ENCODE measurements around the gene ITPR2. TPM values are rescaled to one million over a fixed set of nuclear protein-coding genes. Genes with fewer than 3 reads are reported as not detected.
"Not testable (repeated sequence)": the region's sequence is repeated elsewhere in the genome, so short reads cannot be mapped to it uniquely, and the experiment has no call there.

ITPR2 gene
- total RNA-seq, 2 experiments from 2014 or later, result 28.8 to 29.9 TPM

- Histone ChIP-seq H3K27me3 (ENCODE audit: control insufficient read depth in 1 of 2, insufficient read depth in 2 of 2, low read length in 2 of 2) (no peaks in the 10 kb centered on the region), H3K27ac (ENCODE audit: low read depth in 1 of 2, low read length in 2 of 2) (no peak overlapping the region), H3K36me3 (ENCODE audit: insufficient read depth, low read length) (peaks cover 33% of the 10 kb centered on the region), H3K4me1 (ENCODE audit: insufficient read depth, low read length) (no peaks in the 10 kb centered on the region), H3K9me3 (ENCODE audit: control insufficient read depth in 1 of 2, insufficient read depth in 1 of 2, low read length in 2 of 2) (peaks cover 0 to 4% of the 10 kb centered on the region in 2 experiments), H3K4me3 (ENCODE audit: low read length) (no peak overlapping the region)
- POLR2A ChIA-PET, result no interaction called here
- Mint-ChIP-seq H3K9me3 (peaks cover 2% of the 10 kb centered on the region), H3K27ac (no peak overlapping the region), H3K4me1 (ENCODE audit: low read depth) (no peaks in the 10 kb centered on the region), H3K4me3 (no peak overlapping the region), H3K36me3 (ENCODE audit: low read depth) (peaks cover 82% of the 10 kb centered on the region), H3K27me3 (no peaks in the 10 kb centered on the region)
- intact Hi-C loops (cut with DNase I, micrococcal nuclease), result no loop called here
- TF ChIP-seq, protein P1, sequence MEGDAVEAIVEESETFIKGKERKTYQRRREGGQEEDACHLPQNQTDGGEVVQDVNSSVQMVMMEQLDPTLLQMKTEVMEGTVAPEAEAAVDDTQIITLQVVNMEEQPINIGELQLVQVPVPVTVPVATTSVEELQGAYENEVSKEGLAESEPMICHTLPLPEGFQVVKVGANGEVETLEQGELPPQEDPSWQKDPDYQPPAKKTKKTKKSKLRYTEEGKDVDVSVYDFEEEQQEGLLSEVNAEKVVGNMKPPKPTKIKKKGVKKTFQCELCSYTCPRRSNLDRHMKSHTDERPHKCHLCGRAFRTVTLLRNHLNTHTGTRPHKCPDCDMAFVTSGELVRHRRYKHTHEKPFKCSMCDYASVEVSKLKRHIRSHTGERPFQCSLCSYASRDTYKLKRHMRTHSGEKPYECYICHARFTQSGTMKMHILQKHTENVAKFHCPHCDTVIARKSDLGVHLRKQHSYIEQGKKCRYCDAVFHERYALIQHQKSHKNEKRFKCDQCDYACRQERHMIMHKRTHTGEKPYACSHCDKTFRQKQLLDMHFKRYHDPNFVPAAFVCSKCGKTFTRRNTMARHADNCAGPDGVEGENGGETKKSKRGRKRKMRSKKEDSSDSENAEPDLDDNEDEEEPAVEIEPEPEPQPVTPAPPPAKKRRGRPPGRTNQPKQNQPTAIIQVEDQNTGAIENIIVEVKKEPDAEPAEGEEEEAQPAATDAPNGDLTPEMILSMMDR (IDR thresholded peaks at IDR 0.05), result no peak
- CTCF ChIA-PET, result interaction anchor here (0.9 to 1.5 kb wide), 2 partner anchors 14 to 17 kb away, joined by 3 read pairs; no protein-coding TSS in a partner anchor
- DNase-seq, result no peak
- no peak for ATAC-seq (ENCODE audit: poor library complexity)
Observed at GRCh38 chr12:26680727-26681455, 152.1 kb downstream of the ITPR2 start.

GRCh38 chr12:26678697-26679660, 154.0 kb downstream of the ITPR2 start:
- CTCF ChIA-PET, result no interaction called here
- POLR2A ChIA-PET, result no interaction called here
- peaks cover 17% of the 10 kb centered on the region for H3K36me3 ChIP-seq (ENCODE audit: insufficient read depth, low read length)

GRCh38 chr12:26671487-26671886, 161.5 kb downstream of the ITPR2 start:
- H3K4me3 ChIP-seq (ENCODE audit: low read length); H3K27ac ChIP-seq (ENCODE audit: low read depth in 1 of 2, low read length in 2 of 2); CTCF ChIA-PET; POLR2A ChIA-PET; H3K9me3 Mint-ChIP-seq; H3K27me3 ChIP-seq (ENCODE audit: control insufficient read depth in 1 of 2, insufficient read depth in 2 of 2, low read length in 2 of 2); H3K36me3 ChIP-seq (ENCODE audit: insufficient read depth, low read length); DNase-seq; H3K9me3 ChIP-seq (ENCODE audit: control insufficient read depth in 1 of 2, insufficient read depth in 1 of 2, low read length in 2 of 2); ATAC-seq (ENCODE audit: poor library complexity); intact Hi-C loops (cut with DNase I, micrococcal nuclease); H3K27me3 Mint-ChIP-seq; H3K27ac Mint-ChIP-seq; H3K4me1 Mint-ChIP-seq (ENCODE audit: low read depth); H3K4me1 ChIP-seq (ENCODE audit: insufficient read depth, low read length); H3K4me3 Mint-ChIP-seq: not testable (repeated sequence)
- H3K36me3 Mint-ChIP-seq (ENCODE audit: low read depth), result peaks cover 43% of the 10 kb centered on the region

More at GRCh38 chr12:26678697-26679660, 154.0 kb downstream of the ITPR2 start:
- no peak for DNase-seq
- TF ChIP-seq, protein P1 (IDR thresholded peaks at IDR 0.05), result no peak
- Mint-ChIP-seq H3K27ac (peak overlapping the region; percentile 35), H3K9me3 (no peaks in the 10 kb centered on the region), H3K36me3 (ENCODE audit: low read depth) (peaks cover 69% of the 10 kb centered on the region), H3K4me1 (ENCODE audit: low read depth) (no peaks in the 10 kb centered on the region), H3K27me3 (no peaks in the 10 kb centered on the region), H3K4me3 (no peak overlapping the region)
- Histone ChIP-seq H3K9me3 (ENCODE audit: control insufficient read depth in 1 of 2, insufficient read depth in 1 of 2, low read length in 2 of 2) (peaks cover 0 to 3% of the 10 kb centered on the region in 2 experiments), H3K4me3 (ENCODE audit: low read length) (no peak overlapping the region), H3K27me3 (ENCODE audit: control insufficient read depth in 1 of 2, insufficient read depth in 2 of 2, low read length in 2 of 2) (no peaks in the 10 kb centered on the region), H3K27ac (ENCODE audit: low read depth in 1 of 2, low read length in 2 of 2) (no peak overlapping the region), H3K4me1 (ENCODE audit: insufficient read depth, low read length) (no peaks in the 10 kb centered on the region)
- ATAC-seq (ENCODE audit: poor library complexity), result no peak
- intact Hi-C loops (cut with DNase I, micrococcal nuclease), result no loop called here
